ENCODE data around the gene POPDC3.

GRCh38 chr6:105178636-105179035, 1.2 kb downstream of the POPDC3 start:
- TF ChIP-seq CTCF (conservative IDR thresholded peaks at IDR 0.05) (no peak), ZFX (IDR thresholded peaks at IDR 0.05) (no peak)
